Small intestine (tissue), 7 donors: ENCODE results near the gene ENG. TPM values are rescaled to one million over a fixed set of nuclear protein-coding genes. Genes with fewer than 3 reads are reported as not detected.
"Not testable (repeated sequence)": the region's sequence is repeated elsewhere in the genome, so short reads cannot be mapped to it uniquely, and the experiment has no call there.

Experiments
- DNase-seq, 2 donors: peaks; one replicate each; pipeline versions ENCODE4 v3.0.0 to v3.0.0-alpha.2; 2013
- FAIRE-seq: peaks from 2 replicates; lab custom pipeline; 2012; peaks lifted over from hg19 to GRCh38; lab: Jason Lieb, UNC
- H3K27ac ChIP-seq, 3 donors: one replicate each; pipeline ENCODE4 v1.5.1; 2013; ENCODE audit warnings: low read length in 2 of 3, mild to moderate bottlenecking in 2 of 3, control low read depth in 1 of 3, inconsistent platforms in 1 of 3, low read depth in 1 of 3, moderate library complexity in 1 of 3
- H3K27me3 ChIP-seq, 3 donors: one replicate each; pipeline ENCODE4 v1.6.1; 2013; ENCODE audit warnings: low read length in 3 of 3, inconsistent platforms in 1 of 3; ENCODE audit not compliant: control insufficient read depth in 3 of 3, insufficient read depth in 3 of 3
- H3K36me3 ChIP-seq, 3 donors: one replicate each; pipeline ENCODE4 v1.6.1; 2013; ENCODE audit warnings: low read length in 3 of 3, inconsistent platforms in 1 of 3, low read depth in 1 of 3, mild to moderate bottlenecking in 1 of 3, moderate library complexity in 1 of 3; ENCODE audit not compliant: control insufficient read depth in 3 of 3, insufficient read depth in 2 of 3
- H3K4me1 ChIP-seq, 3 donors: one replicate each; pipeline ENCODE4 v1.6.1; 2013; ENCODE audit warnings: low read length in 2 of 3, inconsistent platforms in 1 of 3, low read depth in 1 of 3, mild to moderate bottlenecking in 1 of 3, moderate library complexity in 1 of 3; ENCODE audit not compliant: control insufficient read depth in 3 of 3, insufficient read depth in 2 of 3
- H3K4me3 ChIP-seq, 3 donors: one replicate each; pipeline ENCODE4 v1.5.1; 2013; ENCODE audit warnings: low read length in 3 of 3, control low read depth in 1 of 3, inconsistent platforms in 1 of 3, low read depth in 1 of 3, mild to moderate bottlenecking in 1 of 3, moderate library complexity in 1 of 3
- H3K9me3 ChIP-seq, 2 donors: one replicate each; pipeline ENCODE4 v1.6.1; 2013; ENCODE audit warnings: low read depth in 1 of 2, low read length in 1 of 2; ENCODE audit not compliant: control insufficient read depth in 2 of 2, insufficient read depth in 1 of 2
- WGBS, 3 donors: extraction: QIAGEN DNeasy Blood & Tissue Kit; methylation state at CpG; one replicate each; pipeline ENCODE4 v1.1.7; 2013; 5-methylcytosine and 5-hydroxymethylcytosine counted together
- polyA plus RNA-seq, 4 donors: library from polyadenylated mRNA; stranded (reverse) in 3 of 4; unstranded in 1 of 4; fragments of 200-250 nt in 3 of 4; fragments of 120-200 nt in 1 of 4; gene quantifications; one replicate each; pipeline versions ENCODE4 v1.2.1 to v1.2.3, GENCODE V29; 2013
- donor health status: healthy with polysubstance abuse.
- donor health status: control.
- donor health status: control.
- donor health status: Bipolar disorder and iron deficiency.
- donor health status: healthy.

The ENG gene
- polyA plus RNA-seq, 4 donors, result 3.1 to 84.0 (median 11.8) TPM

- no peaks in the 10 kb centered on the region for H3K4me1 ChIP-seq
- H3K27ac ChIP-seq, result peak overlapping the region in 1 of 3 donors; percentile 21
- FAIRE-seq (no peak), DNase-seq (peak in 1 of 2 donors; percentile 12)
- WGBS, 3 donors, result 15 to 43% (median 26%) methylated on average over 11 of the region's 11 CpGs
- H3K36me3 ChIP-seq, result peaks cover 0 to 36% (median 0%) of the 10 kb centered on the region in 3 donors
- no peak overlapping the region for H3K4me3 ChIP-seq
- H3K9me3 ChIP-seq, result no peaks in the 10 kb centered on the region
- no peaks in the 10 kb centered on the region for H3K27me3 ChIP-seq
Observed at GRCh38 chr9:127884427-127884911, 30.0 kb upstream of the ENG start.

- Histone ChIP-seq H3K27ac (peak overlapping the region in 1 of 3 donors; percentile 27), H3K36me3 (peaks cover 0 to 36% (median 0%) of the 10 kb centered on the region in 3 donors)
- no peak for FAIRE-seq
Observed at GRCh38 chr9:127883959-127884358, 29.5 kb upstream of the ENG start.

GRCh38 chr9:127881715-127882114, 27.3 kb upstream of the ENG start:
- WGBS, 3 donors, result 64 to 82% (median 78%) methylated on average over 3 of the region's 3 CpGs
- H3K27me3 ChIP-seq, DNase-seq, H3K9me3 ChIP-seq, FAIRE-seq, H3K27ac ChIP-seq, H3K4me3 ChIP-seq: not testable (repeated sequence)
- Histone ChIP-seq H3K4me1 (peaks cover 0 to 11% (median 0%) of the 10 kb centered on the region in 3 donors), H3K36me3 (peaks cover 0 to 27% (median 0%) of the 10 kb centered on the region in 3 donors)

More at GRCh38 chr9:127883959-127884358, 29.5 kb upstream of the ENG start:
- 57 to 78% (median 78%) methylated on average over 7 of the region's 7 CpGs for WGBS, 3 donors
- no peak for DNase-seq
- no peaks in the 10 kb centered on the region for H3K27me3 ChIP-seq
- H3K9me3 ChIP-seq, result no peaks in the 10 kb centered on the region
- H3K4me1 ChIP-seq, result no peaks in the 10 kb centered on the region
- H3K4me3 ChIP-seq, result no peak overlapping the region

- no peaks in the 10 kb centered on the region for H3K9me3 ChIP-seq
- H3K27me3 ChIP-seq, result peaks cover 0 to 8% (median 0%) of the 10 kb centered on the region in 3 donors
- peaks cover 0 to 12% (median 0%) of the 10 kb centered on the region in 3 donors for H3K36me3 ChIP-seq
- DNase-seq, result no peak
- H3K4me1 ChIP-seq, result peaks cover 3 to 23% (median 3%) of the 10 kb centered on the region in 3 donors
- no peak overlapping the region for H3K27ac ChIP-seq
- WGBS, 3 donors, result 72 to 82% (median 74%) methylated on average over 8 of the region's 8 CpGs
- no peak for FAIRE-seq
- H3K4me3 ChIP-seq, result no peak overlapping the region
Observed at GRCh38 chr9:127880143-127880542, 25.7 kb upstream of the ENG start.

DNA sequence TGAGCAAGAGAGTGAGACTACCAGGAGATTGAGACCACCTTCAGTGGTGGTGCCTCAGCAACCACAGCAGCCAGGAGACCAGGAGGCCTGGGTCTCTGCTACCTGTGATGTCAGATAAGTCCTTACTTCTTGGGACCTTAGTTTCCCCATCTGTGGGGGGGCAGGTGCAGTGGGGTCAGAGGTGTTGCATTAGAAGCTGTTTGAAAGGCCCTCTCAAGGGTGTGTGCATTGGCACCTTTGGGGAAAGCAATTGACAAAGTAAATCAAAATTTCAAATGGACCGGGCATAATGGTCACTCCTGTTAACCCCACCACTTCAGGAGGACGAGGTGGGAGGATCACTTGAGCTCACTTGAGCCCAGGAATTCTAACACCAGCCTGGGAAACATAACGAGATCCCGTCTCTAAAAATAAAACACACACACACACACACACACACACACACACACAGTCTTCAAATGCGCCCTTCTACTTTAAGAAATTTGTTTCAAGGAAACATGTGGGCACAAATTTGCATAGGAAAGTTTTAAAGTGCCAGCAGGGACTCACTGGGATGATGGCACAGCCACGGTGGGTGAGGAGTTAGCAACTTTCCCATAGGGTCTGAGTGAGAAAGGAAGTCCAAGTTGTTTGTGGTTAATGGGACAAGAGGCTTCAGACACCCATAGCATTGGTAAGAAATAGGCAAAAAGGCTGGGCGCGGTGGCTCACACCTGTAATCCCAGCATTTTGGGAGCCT, 24.4 kb upstream of the ENG start:
- Histone ChIP-seq H3K27me3 (peaks cover 0 to 8% (median 0%) of the 10 kb centered on the region in 3 donors), H3K36me3 (peaks cover 0 to 7% (median 0%) of the 10 kb centered on the region in 3 donors), H3K4me3 (no peak overlapping the region), H3K9me3 (no peaks in the 10 kb centered on the region), H3K27ac (no peak overlapping the region), H3K4me1 (peaks cover 3 to 23% (median 3%) of the 10 kb centered on the region in 3 donors)
- DNase-seq (no peak), FAIRE-seq (no peak)
- 61 to 68% (median 68%) methylated on average over 8 of the region's 8 CpGs for WGBS, 3 donors

GRCh38 chr9:127878001-127878651, 23.7 kb upstream of the ENG start:
- peak overlapping the region in 2 of 3 donors; percentile 50 to 51 for H3K4me3 ChIP-seq
- no peak for FAIRE-seq
- no peaks in the 10 kb centered on the region for H3K9me3 ChIP-seq
- peaks cover 3 to 23% (median 3%) of the 10 kb centered on the region in 3 donors for H3K4me1 ChIP-seq
- 43 to 53% (median 52%) methylated on average over 18 of the region's 18 CpGs for WGBS, 3 donors
- H3K36me3 ChIP-seq, result peaks cover 0 to 9% (median 0%) of the 10 kb centered on the region in 3 donors
- DNase-seq, result no peak
- peaks cover 0 to 8% (median 0%) of the 10 kb centered on the region in 3 donors for H3K27me3 ChIP-seq
- H3K27ac ChIP-seq, result no peak overlapping the region

- Histone ChIP-seq H3K9me3 (no peaks in the 10 kb centered on the region), H3K4me3 (peak within 1 kb of the TSS in 2 of 3 donors; percentile 50 to 51), H3K27me3 (peaks cover 0 to 8% (median 0%) of the 10 kb centered on the region in 3 donors), H3K4me1 (peaks cover 3 to 23% (median 3%) of the 10 kb centered on the region in 3 donors), H3K36me3 (peaks cover 0 to 8% (median 0%) of the 10 kb centered on the region in 3 donors), H3K27ac (no peak within 1 kb of the TSS)
- no peak for FAIRE-seq
- DNase-seq, result peak; percentile 74 to 81
- 3 to 9% (median 8%) methylated on average over 33 to 44 of the region's 44 CpGs for whole genome bisulfite sequencing, 3 donors
Observed at GRCh38 chr9:127877566-127877998, 23.1 kb upstream of the ENG start, which contains the start of gene AK1. Gene AK1, minus strand, starts transcription at chr9:127877675. Its CDS starts 3,058 bp downstream, at chr9:127874617.
